ENCODE results near the gene MFAP4.

DNA sequence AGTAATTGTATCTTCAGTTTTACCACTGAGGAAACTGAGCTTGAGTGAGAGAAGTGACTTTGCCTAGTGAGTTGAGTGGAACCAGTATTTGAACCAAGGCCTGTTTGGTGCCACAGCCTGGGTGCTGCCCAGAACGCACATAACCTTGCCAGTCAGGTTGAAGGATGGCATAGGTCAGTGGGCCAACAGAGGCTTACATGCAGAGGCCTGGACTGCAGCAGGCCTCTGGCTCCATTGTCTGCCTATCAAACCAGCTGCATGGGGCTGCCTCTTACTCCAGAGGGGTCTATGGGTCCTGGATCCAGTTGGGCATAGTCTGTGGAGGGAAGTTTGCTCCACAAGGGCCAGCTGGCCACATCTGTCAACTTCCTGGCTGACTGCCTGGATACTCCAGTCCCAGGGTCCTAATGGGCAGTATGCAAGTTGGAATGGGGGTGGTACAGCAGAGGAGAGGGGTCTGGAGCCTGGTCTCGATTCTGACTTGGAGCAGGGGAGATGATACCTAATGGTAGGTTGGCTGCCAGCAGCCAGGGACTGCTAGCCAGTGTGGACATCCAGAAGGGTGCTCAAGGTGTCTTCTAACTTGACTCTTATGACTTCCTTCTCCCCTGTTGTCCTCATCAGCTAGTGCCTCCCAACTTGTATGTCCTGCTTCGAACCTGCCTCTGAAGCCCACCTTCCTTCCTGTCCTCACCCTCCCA lies 12.9 kb upstream of the MFAP4 start:
- TF ChIP-seq, protein P1, sequence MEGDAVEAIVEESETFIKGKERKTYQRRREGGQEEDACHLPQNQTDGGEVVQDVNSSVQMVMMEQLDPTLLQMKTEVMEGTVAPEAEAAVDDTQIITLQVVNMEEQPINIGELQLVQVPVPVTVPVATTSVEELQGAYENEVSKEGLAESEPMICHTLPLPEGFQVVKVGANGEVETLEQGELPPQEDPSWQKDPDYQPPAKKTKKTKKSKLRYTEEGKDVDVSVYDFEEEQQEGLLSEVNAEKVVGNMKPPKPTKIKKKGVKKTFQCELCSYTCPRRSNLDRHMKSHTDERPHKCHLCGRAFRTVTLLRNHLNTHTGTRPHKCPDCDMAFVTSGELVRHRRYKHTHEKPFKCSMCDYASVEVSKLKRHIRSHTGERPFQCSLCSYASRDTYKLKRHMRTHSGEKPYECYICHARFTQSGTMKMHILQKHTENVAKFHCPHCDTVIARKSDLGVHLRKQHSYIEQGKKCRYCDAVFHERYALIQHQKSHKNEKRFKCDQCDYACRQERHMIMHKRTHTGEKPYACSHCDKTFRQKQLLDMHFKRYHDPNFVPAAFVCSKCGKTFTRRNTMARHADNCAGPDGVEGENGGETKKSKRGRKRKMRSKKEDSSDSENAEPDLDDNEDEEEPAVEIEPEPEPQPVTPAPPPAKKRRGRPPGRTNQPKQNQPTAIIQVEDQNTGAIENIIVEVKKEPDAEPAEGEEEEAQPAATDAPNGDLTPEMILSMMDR (IDR thresholded peaks at IDR 0.05), result no peak
- TF ChIP-seq POLR2A (IDR thresholded peaks at IDR 0.05), result no peak

Measured in heart left ventricle (tissue), 13 donors.